K562 (cell line): ENCODE data around the gene TSPAN18. TPM values are rescaled to one million over a fixed set of nuclear protein-coding genes. Genes with fewer than 3 reads are reported as not detected.

ENCODE experiments used
- ATAC-seq: fragments of 200-7000 bp; cut with Tn5 transposase; 3 replicates; pipeline ENCODE4 v1.9.1; 2020; ENCODE audit warnings: moderate library complexity
- BruUV-seq: library from RNA; stranded (reverse); fragments of 400-500 nt; replicated peaks from 2 replicates; lab custom pipeline; 2021; lab: Mats Ljungman, UMichigan
- CTCF ChIA-PET: fragments of 300-600 bp; formaldehyde crosslinking; extraction: SDS; loops from one replicate; lab custom pipeline; 2021; ENCODE audit warnings: low intra/inter-chr PET ratio; lab: Yijun Ruan, JAX
- POLR2A ChIA-PET: fragments of 300-600, 350-650 bp; sonication (Branson Sonifier 250); formaldehyde crosslinking; extraction: SDS; loops from one replicate; lab custom pipeline; 2021; ENCODE audit warnings: antibody characterized with exemption, inconsistent platforms; lab: Yijun Ruan, JAX
- DNase-seq, 4 experiments: peaks; one replicate each; pipeline versions ENCODE4 v3.0.0 to v3.0.0-alpha.2; 2011 to 2018; ENCODE audit warnings: low spot score in 3 of 4, mixed read lengths in 3 of 4; ENCODE audit errors: extremely low read depth in 1 of 4
- FAIRE-seq: peaks from 2 replicates; lab custom pipeline; 2011; peaks lifted over from hg19 to GRCh38; lab: Jason Lieb, UNC
- H2AFZ ChIP-seq: 2 replicates; pipeline ENCODE4 v1.6.0; 2011; ENCODE audit warnings: low read depth, low read length, control low read depth, inconsistent platforms
- H3K27ac ChIP-seq: fragments of 200-600 bp; 3 replicates; pipeline ENCODE4 v1.8.0; 2011; ENCODE audit warnings: low read depth, mild to moderate bottlenecking, control low read depth, inconsistent platforms, low read length, moderate library complexity, mixed read lengths; ENCODE audit errors: extremely low read depth
- H3K27me3 ChIP-seq, 2 experiments: fragments of 300-600 bp in 1 of 2; 2 replicates in 1 of 2; 3 replicates in 1 of 2; pipeline versions ENCODE4 v1.6.0 to v1.8.0; 2011; ENCODE audit warnings: inconsistent platforms in 2 of 2, low read length in 2 of 2, mild to moderate bottlenecking in 1 of 2, mixed read lengths in 1 of 2, moderate library complexity in 1 of 2; ENCODE audit not compliant: control insufficient read depth in 2 of 2, insufficient read depth in 2 of 2
- H3K36me3 ChIP-seq: fragments of 300-600 bp; 3 replicates; pipeline ENCODE4 v1.8.0; 2011; ENCODE audit warnings: mild to moderate bottlenecking, low read length, inconsistent platforms; ENCODE audit not compliant: control insufficient read depth, insufficient read depth
- H3K4me1 ChIP-seq, 2 experiments: fragments of 200-600 bp in 1 of 2; replicated peaks in 1 of 2; 2 replicates in 1 of 2; 3 replicates in 1 of 2; pipeline versions ENCODE4 v1.5.1 to v1.8.0; 2011; ENCODE audit warnings: inconsistent platforms in 2 of 2, low read length in 2 of 2, mild to moderate bottlenecking in 1 of 2, mixed read lengths in 1 of 2, moderate library complexity in 1 of 2; ENCODE audit not compliant: control insufficient read depth in 2 of 2, insufficient read depth in 2 of 2
- H3K4me2 ChIP-seq: 2 replicates; pipeline ENCODE4 v1.6.1; 2011; ENCODE audit warnings: low read length, control low read depth, inconsistent platforms, mixed read lengths; ENCODE audit not compliant: insufficient read depth
- H3K4me3 ChIP-seq: fragments of 200-600 bp; sonication (generic), shearing (Covaris generic); 2 replicates; pipeline ENCODE4 v1.5.1; 2016; ENCODE audit warnings: control low read depth, inconsistent platforms
- H3K79me2 ChIP-seq: fragments of 200-600 bp; 3 replicates; pipeline ENCODE4 v1.8.0; 2011; ENCODE audit warnings: low read length, inconsistent platforms; ENCODE audit not compliant: control insufficient read depth, insufficient read depth
- H3K9ac ChIP-seq, 2 experiments: 2 replicates each; pipeline versions ENCODE4 v1.6.0 to v1.6.1; 2011; ENCODE audit warnings: low read depth in 2 of 2, low read length in 2 of 2, control low read depth in 1 of 2, inconsistent platforms in 1 of 2, mild to moderate bottlenecking in 1 of 2, mixed read lengths in 1 of 2; ENCODE audit not compliant: insufficient read depth in 1 of 2
- H3K9me1 ChIP-seq: one replicate; pipeline ENCODE4 v1.6.0; 2011; ENCODE audit warnings: inconsistent platforms, mild to moderate bottlenecking, low read length, moderate library complexity; ENCODE audit not compliant: control insufficient read depth, insufficient read depth
- H3K9me3 ChIP-seq: replicated peaks from 2 replicates; pipeline ENCODE4 v1.5.1; 2011; ENCODE audit warnings: low read depth, low read length, inconsistent platforms; ENCODE audit not compliant: control insufficient read depth, insufficient read depth
- H4K20me1 ChIP-seq: replicated peaks from 2 replicates; pipeline ENCODE4 v1.6.1; 2011; ENCODE audit warnings: low read length, inconsistent platforms, mixed read lengths; ENCODE audit not compliant: control insufficient read depth, insufficient read depth
- ASH1L ChIP-seq: fragments of 450-650 bp; IDR thresholded peaks from 2 replicates; pipeline ENCODE4 v1.6.1; 2018; ENCODE audit warnings: borderline replicate concordance, mild to moderate bottlenecking, low read depth; ENCODE audit not compliant: partially characterized antibody
- CREB1 ChIP-seq, 2 experiments: sonication (generic) in 1 of 2; formaldehyde crosslinking in 1 of 2; IDR thresholded peaks; 2 replicates each; pipeline versions ENCODE4 v1.6.1 to v1.8.0; 2012 to 2022; ENCODE audit warnings: inconsistent platforms in 1 of 2, mild to moderate bottlenecking in 1 of 2, missing genetic modification reagents in 1 of 2, moderate library complexity in 1 of 2
- CSDE1 ChIP-seq, 2 experiments: fragments of 450-650 bp; IDR thresholded peaks; 2 replicates each; pipeline ENCODE4 v1.6.1; 2016; ENCODE audit warnings: mild to moderate bottlenecking in 1 of 2
- HIVEP1 ChIP-seq: fragments of 250-450 bp; sonication (Bioruptor Pico); IDR thresholded peaks from 2 replicates; pipeline ENCODE4 v1.4.0; 2020; ENCODE audit warnings: mild to moderate bottlenecking
- KLF10 ChIP-seq: fragments of 250-450 bp; sonication (Bioruptor Pico); IDR thresholded peaks from 2 replicates; pipeline ENCODE4 v1.6.1; 2021; ENCODE audit warnings: matching md5 sums
- NFE2 ChIP-seq: IDR thresholded peaks from 2 replicates; pipeline ENCODE4 v1.6.1; 2014; ENCODE audit warnings: antibody characterized with exemption, low read depth
- PYGO2 ChIP-seq: fragments of 450-650 bp; IDR thresholded peaks from 2 replicates; pipeline ENCODE4 v1.6.1; 2016; ENCODE audit warnings: mild to moderate bottlenecking, missing genetic modification characterization, moderate library complexity, missing compliant biosample characterization
- SP1 ChIP-seq: sonication (generic); formaldehyde crosslinking; IDR thresholded peaks from 2 replicates; pipeline ENCODE4 v1.8.1; 2022; ENCODE audit warnings: mild to moderate bottlenecking, missing genetic modification reagents
- STAG1 ChIP-seq: sonication (generic); formaldehyde crosslinking; IDR thresholded peaks from 2 replicates; pipeline ENCODE4 v1.5.0; 2020; ENCODE audit warnings: missing genetic modification reagents, borderline replicate concordance
- STAT5A ChIP-seq: IDR thresholded peaks from 2 replicates; pipeline ENCODE4 v1.6.1; 2012; ENCODE audit warnings: low read length, inconsistent platforms, borderline replicate concordance
- TEAD1 ChIP-seq, 2 experiments: fragments of 450-650 bp in 1 of 2; sonication (generic) in 1 of 2; formaldehyde crosslinking; IDR thresholded peaks; 2 replicates each; pipeline versions ENCODE4 v1.4.0 to v1.8.0; 2020 to 2022; ENCODE audit warnings: mild to moderate bottlenecking in 2 of 2, missing genetic modification reagents in 1 of 2
- TFAM ChIP-seq: fragments of 250-450 bp; sonication (Bioruptor Pico); conservative IDR thresholded peaks from 2 replicates; pipeline ENCODE4 v1.5.0; 2021; ENCODE audit warnings: mild to moderate bottlenecking, moderate library complexity
- XRCC3 ChIP-seq: fragments of 450-650 bp; IDR thresholded peaks from 2 replicates; pipeline ENCODE4 v1.6.1; 2017; ENCODE audit warnings: mild to moderate bottlenecking, moderate library complexity
- ZNF398 ChIP-seq: fragments of 250-450 bp; sonication (Bioruptor Pico); IDR thresholded peaks from 2 replicates; pipeline ENCODE4 v1.8.0; 2021; ENCODE audit warnings: moderate library complexity, mild to moderate bottlenecking, inconsistent platforms
- ZNF436 ChIP-seq: fragments of 250-450, 450-650 bp; sonication (Bioruptor Pico); formaldehyde crosslinking; IDR thresholded peaks from 2 replicates; pipeline ENCODE4 v1.7.0; 2020; ENCODE audit warnings: mild to moderate bottlenecking
- ZNF695 ChIP-seq: fragments of 450-650 bp; formaldehyde crosslinking; IDR thresholded peaks from 2 replicates; pipeline ENCODE4 v1.4.0; 2020; ENCODE audit warnings: mild to moderate bottlenecking, moderate library complexity
- WGBS: fragments of 100-300 bp; shearing (Covaris generic); methylation state at CpG from one replicate; pipeline ENCODE4 v1.1.6; 2016; ENCODE audit warnings: low coverage, mixed read lengths; ENCODE audit not compliant: insufficient coverage; ENCODE audit errors: missing lambda C conversion rate; 5-methylcytosine and 5-hydroxymethylcytosine counted together
- in situ Hi-C: fragments of 300-500 bp; cut with MboI; formaldehyde crosslinking; loops from 4 replicates; pipeline ENCODE4 v1.15.0; 2018; ENCODE audit warnings: inconsistent platforms, mixed read lengths
- intact Hi-C: fragments of 100-400 bp; cut with micrococcal nuclease; formaldehyde crosslinking; loops from 2 replicates; pipeline ENCODE4 v1.14.2; 2022
- polyA plus RNA-seq, 8 experiments: library from polyadenylated mRNA; depleted of rRNA in 4 of 8; stranded (reverse) in 5 of 8; unstranded in 3 of 8; fragments of >200 nt; fragmentation: Nextera tagmentation in 2 of 8; fragmentation: Illumina TruSeq in 1 of 8; extraction: Ambion mirVana in 2 of 8; extraction: Trizol in 1 of 8; gene quantifications; 2 replicates each; pipeline versions ENCODE4 v1.2.1 to v1.2.3, GENCODE V29; 2011 to 2014; ENCODE audit warnings: inconsistent platforms in 1 of 8, missing spikeins in 1 of 8
- total RNA-seq, 7 experiments: library from RNA; depleted of rRNA in 6 of 7; stranded (reverse); fragments of >200 nt in 6 of 7; fragmentation: Illumina TruSeq in 2 of 7; extraction: Trizol in 2 of 7; gene quantifications; 2 replicates each; pipeline versions ENCODE4 v1.2.1 to v1.2.3, GENCODE V29; 2011 to 2021; ENCODE audit warnings: low replicate concordance in 1 of 7
- TF ChIP-seq, protein P1 (sequence below): fragments of 250-450 bp; sonication (Bioruptor Pico); IDR thresholded peaks from 2 replicates; pipeline ENCODE4 v1.4.0; 2020; ENCODE audit warnings: mild to moderate bottlenecking, moderate library complexity, borderline replicate concordance

TSPAN18 gene
- total and polyA plus RNA-seq, 9 of the 15 experiments (the other 6 are each of a cell fraction or from before 2014, with no cell fraction given): 0.17 to 0.35 (median 0.22) TPM; not detected in 4

GRCh38 chr11:44826922-44827643, 100.3 kb downstream of the TSPAN18 start:
- H3K36me3 ChIP-seq: no peaks in the 10 kb centered on the region
- no peak overlapping the region for H3K4me2 ChIP-seq
- H2AFZ ChIP-seq: no peak overlapping the region
- BruUV-seq: no TSS peak
- no peaks in the 10 kb centered on the region for H3K79me2 ChIP-seq
- POLR2A ChIA-PET: no interaction called here
- H3K9me1 ChIP-seq: no peaks in the 10 kb centered on the region
- 5% methylated on average over 7 of the region's 7 CpGs for WGBS
- H3K4me1 ChIP-seq: no peaks in the 10 kb centered on the region
- in situ Hi-C loops (no loop called here), intact Hi-C loops (no loop called here)
- ATAC-seq: no peak
- peaks cover 4 to 17% of the 10 kb centered on the region in 2 experiments; a peak in 4 of 5 replicates for H3K27me3 ChIP-seq
- no peak overlapping the region for H3K9ac ChIP-seq
- no peaks in the 10 kb centered on the region for H3K9me3 ChIP-seq
- DNase-seq: no peak
- no peak overlapping the region for H3K27ac ChIP-seq
- CTCF ChIA-PET: no interaction called here
- no peak for FAIRE-seq
- H4K20me1 ChIP-seq: no peaks in the 10 kb centered on the region
- no peak overlapping the region for H3K4me3 ChIP-seq
- TF ChIP-seq PYGO2 (tag) (no peak), KLF10 (CRISPR knock-in tag) (no peak), NFE2 (no peak), ZNF398 (CRISPR knock-in tag) (no peak), XRCC3 (no peak), ZNF695 (CRISPR knock-in tag) (no peak), ZNF436 (no peak), TEAD1 (CRISPR knock-in tag; IDR thresholded peaks at IDR 0.05) (no peak), HIVEP1 (CRISPR knock-in tag) (no peak), ASH1L (no peak), CREB1 (IDR thresholded peaks at IDR 0.05) (no peak), CREB1 (CRISPR knock-in tag; IDR thresholded peaks at IDR 0.05) (no peak), STAT5A (no peak), TFAM (no peak), STAG1 (CRISPR knock-in tag) (no peak), CSDE1 (IDR thresholded peaks at IDR 0.05) (no peak), SP1 (CRISPR knock-in tag) (no peak)
- TF ChIP-seq, protein P1, sequence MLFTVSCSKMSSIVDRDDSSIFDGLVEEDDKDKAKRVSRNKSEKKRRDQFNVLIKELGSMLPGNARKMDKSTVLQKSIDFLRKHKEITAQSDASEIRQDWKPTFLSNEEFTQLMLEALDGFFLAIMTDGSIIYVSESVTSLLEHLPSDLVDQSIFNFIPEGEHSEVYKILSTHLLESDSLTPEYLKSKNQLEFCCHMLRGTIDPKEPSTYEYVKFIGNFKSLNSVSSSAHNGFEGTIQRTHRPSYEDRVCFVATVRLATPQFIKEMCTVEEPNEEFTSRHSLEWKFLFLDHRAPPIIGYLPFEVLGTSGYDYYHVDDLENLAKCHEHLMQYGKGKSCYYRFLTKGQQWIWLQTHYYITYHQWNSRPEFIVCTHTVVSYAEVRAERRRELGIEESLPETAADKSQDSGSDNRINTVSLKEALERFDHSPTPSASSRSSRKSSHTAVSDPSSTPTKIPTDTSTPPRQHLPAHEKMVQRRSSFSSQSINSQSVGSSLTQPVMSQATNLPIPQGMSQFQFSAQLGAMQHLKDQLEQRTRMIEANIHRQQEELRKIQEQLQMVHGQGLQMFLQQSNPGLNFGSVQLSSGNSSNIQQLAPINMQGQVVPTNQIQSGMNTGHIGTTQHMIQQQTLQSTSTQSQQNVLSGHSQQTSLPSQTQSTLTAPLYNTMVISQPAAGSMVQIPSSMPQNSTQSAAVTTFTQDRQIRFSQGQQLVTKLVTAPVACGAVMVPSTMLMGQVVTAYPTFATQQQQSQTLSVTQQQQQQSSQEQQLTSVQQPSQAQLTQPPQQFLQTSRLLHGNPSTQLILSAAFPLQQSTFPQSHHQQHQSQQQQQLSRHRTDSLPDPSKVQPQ (CRISPR knock-in tag): no peak
